ENCODE data around the gene CARMIL1.

CARMIL1 gene

DNA sequence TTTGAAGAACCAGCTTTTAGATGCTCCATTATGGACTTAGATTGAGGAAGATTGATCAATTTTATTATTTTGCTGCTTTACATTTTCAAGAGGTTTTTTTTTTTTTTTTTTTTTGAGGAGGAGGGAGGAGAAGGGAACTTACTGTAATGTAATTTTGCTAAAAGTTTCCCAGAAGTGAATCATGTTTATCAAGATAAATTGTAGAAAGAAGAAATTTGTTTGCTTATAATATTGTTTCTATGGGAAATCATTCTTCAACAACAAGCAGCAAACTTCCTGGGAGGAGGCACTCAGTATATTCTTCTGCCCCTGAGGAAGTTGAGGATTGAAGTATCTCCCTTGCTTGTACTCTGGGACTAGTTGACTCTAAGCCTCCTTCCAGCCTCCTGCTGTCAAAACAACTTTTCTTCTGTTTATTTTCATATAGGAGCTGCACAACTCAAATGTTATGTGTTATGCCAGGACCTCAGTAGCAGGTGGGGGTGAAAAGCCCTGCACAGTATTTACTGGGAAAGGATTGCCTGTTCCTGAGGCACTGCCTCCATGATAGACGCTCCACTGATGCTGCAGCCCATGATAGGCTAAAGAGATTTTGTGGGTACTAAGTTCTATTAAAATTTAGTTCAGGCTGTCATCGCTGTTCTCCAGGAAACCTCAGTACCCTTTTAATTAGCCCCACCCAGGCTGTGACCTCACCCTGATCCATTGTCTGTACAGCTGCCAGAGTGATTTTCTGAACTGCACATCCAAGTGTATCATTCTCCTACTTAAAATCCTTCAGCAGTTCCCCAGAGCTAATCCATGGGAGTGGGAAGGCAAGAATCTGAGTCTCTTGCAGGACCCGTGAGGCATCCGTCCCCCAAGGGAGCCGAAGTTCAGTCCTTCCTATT lies 51.9 kb downstream of the CARMIL1 start:
- Histone ChIP-seq H3K36me3 (ENCODE audit: control insufficient read depth, insufficient read depth, low read length) (no peaks in the 10 kb centered on the region), H3K27me3 (ENCODE audit: control insufficient read depth, insufficient read depth, low read length, poor library complexity, severe bottlenecking) (no peaks in the 10 kb centered on the region), H3K4me1 (ENCODE audit: control insufficient read depth, insufficient read depth, low read length) (peaks cover 4% of the 10 kb centered on the region), H3K9me3 (ENCODE audit: control insufficient read depth, low read length) (no peaks in the 10 kb centered on the region), H3K4me3 (ENCODE audit: insufficient read depth, low read depth, low read length) (no peak overlapping the region), H3K27ac (ENCODE audit: insufficient read depth, low read depth, low read length, poor library complexity, severe bottlenecking) (no peak overlapping the region)
- 82 to 83% methylated on average over 5 of the region's 5 CpGs for WGBS, 2 experiments

DNA sequence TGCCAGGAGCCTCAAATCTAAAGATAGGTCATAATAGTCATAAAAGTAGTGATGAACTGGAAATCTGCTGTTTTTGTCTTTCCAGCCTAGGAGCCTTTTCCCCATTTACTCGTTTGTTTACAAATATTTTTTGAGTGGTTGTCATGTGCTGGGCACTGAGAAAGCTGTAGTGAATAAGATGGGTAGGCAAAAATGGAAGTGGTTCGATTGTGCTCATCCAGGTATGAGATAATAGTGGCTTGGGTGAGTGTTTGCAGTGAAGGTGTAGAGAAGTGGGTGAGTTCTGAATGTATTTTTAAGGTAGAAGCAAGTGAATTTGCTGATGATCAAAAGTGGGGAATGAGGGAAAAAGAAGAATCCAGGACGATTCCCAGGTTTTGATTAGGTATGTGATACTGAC lies 53.0 kb downstream of the CARMIL1 start:
- no peaks in the 10 kb centered on the region for H3K27me3 ChIP-seq (ENCODE audit: control insufficient read depth, insufficient read depth, low read length, poor library complexity, severe bottlenecking)
- H3K4me1 ChIP-seq (ENCODE audit: control insufficient read depth, insufficient read depth, low read length), result peaks cover 4% of the 10 kb centered on the region
- WGBS, 2 experiments, result 90 to 92% methylated on average over 3 of the region's 3 CpGs
- H3K9me3 ChIP-seq (ENCODE audit: control insufficient read depth, low read length), result no peaks in the 10 kb centered on the region
- H3K27ac ChIP-seq (ENCODE audit: insufficient read depth, low read depth, low read length, poor library complexity, severe bottlenecking), result no peak overlapping the region
- H3K4me3 ChIP-seq (ENCODE audit: insufficient read depth, low read depth, low read length), result no peak overlapping the region
- H3K36me3 ChIP-seq (ENCODE audit: control insufficient read depth, insufficient read depth, low read length), result no peaks in the 10 kb centered on the region

DNA sequence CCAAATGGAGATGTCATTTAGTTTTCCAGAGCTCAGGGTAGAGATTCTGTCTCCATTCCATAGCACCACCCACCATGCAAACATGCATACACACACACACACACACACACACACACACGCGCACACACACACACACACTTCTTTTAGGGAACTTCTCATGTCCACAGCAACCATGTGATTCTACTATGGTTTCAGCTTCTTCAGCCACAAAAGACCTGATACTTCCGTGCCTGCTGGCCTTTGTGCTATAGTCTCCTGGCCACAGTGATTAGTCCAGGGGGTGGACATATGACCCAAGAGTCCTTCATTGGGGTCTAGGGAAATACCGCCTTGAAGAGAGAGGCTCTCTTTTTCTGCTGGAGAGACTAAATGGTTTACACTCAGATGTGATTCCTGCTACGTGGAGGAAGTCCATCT lies 53.5 kb downstream of the CARMIL1 start:
- no peak overlapping the region for H3K27ac ChIP-seq (ENCODE audit: insufficient read depth, low read depth, low read length, poor library complexity, severe bottlenecking)
- peaks cover 4% of the 10 kb centered on the region for H3K4me1 ChIP-seq (ENCODE audit: control insufficient read depth, insufficient read depth, low read length)
- no peaks in the 10 kb centered on the region for H3K9me3 ChIP-seq (ENCODE audit: control insufficient read depth, low read length)
- no peaks in the 10 kb centered on the region for H3K36me3 ChIP-seq (ENCODE audit: control insufficient read depth, insufficient read depth, low read length)
- H3K27me3 ChIP-seq (ENCODE audit: control insufficient read depth, insufficient read depth, low read length, poor library complexity, severe bottlenecking), result no peaks in the 10 kb centered on the region
- no peak overlapping the region for H3K4me3 ChIP-seq (ENCODE audit: insufficient read depth, low read depth, low read length)
- WGBS, 2 experiments, result 58 to 59% methylated on average over 5 of the region's 5 CpGs

DNA sequence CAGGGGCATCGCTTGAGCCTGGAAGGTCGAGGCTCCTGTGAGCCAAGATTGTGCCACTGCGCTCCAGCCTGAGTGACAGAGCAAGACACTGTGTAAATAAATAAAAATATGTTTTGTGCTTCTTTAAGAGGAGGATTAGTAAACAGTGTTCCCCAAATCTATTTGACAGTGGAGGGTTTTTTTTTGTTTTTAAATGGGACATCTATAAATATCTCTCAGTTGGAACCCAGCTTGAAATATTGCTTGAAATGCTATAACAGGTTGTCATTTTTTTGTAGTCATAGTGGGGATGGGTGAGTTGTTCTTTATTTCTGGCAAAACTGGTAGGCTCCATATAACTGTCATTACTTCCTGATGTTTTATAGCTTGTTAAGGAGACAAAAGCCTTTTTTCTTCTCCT lies 54.3 kb downstream of the CARMIL1 start:
- Histone ChIP-seq H3K27ac (ENCODE audit: insufficient read depth, low read depth, low read length, poor library complexity, severe bottlenecking) (no peak overlapping the region), H3K4me1 (ENCODE audit: control insufficient read depth, insufficient read depth, low read length) (peaks cover 4% of the 10 kb centered on the region), H3K27me3 (ENCODE audit: control insufficient read depth, insufficient read depth, low read length, poor library complexity, severe bottlenecking) (no peaks in the 10 kb centered on the region), H3K36me3 (ENCODE audit: control insufficient read depth, insufficient read depth, low read length) (no peaks in the 10 kb centered on the region), H3K4me3 (ENCODE audit: insufficient read depth, low read depth, low read length) (no peak overlapping the region), H3K9me3 (ENCODE audit: control insufficient read depth, low read length) (no peaks in the 10 kb centered on the region)
- 89 to 94% methylated on average over 3 of the region's 3 CpGs for WGBS, 2 experiments

DNA sequence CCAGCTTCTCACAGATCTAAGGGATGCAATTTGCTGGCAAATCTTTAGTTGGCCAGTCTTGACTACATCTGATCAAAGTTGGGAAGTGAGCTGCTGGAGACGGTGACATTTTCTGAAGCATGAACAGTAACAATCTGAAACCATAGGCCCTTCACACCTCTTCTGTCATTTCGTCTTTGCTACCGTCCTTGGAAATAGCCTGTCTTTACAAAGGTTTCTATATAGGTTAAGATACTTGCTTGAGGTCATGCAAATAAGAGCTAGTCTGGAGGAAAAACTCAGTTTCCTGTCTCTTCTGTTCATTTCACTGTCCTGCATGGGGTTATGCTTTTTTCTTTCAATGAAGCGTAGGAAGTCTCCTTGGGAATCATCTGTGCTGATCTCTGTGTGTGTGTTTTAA lies 55.6 kb downstream of the CARMIL1 start:
- Histone ChIP-seq H3K4me1 (ENCODE audit: control insufficient read depth, insufficient read depth, low read length) (no peaks in the 10 kb centered on the region), H3K36me3 (ENCODE audit: control insufficient read depth, insufficient read depth, low read length) (no peaks in the 10 kb centered on the region), H3K27ac (ENCODE audit: insufficient read depth, low read depth, low read length, poor library complexity, severe bottlenecking) (no peak overlapping the region), H3K4me3 (ENCODE audit: insufficient read depth, low read depth, low read length) (no peak overlapping the region), H3K27me3 (ENCODE audit: control insufficient read depth, insufficient read depth, low read length, poor library complexity, severe bottlenecking) (no peaks in the 10 kb centered on the region), H3K9me3 (ENCODE audit: control insufficient read depth, low read length) (no peaks in the 10 kb centered on the region)
- WGBS, 2 experiments, result 84 to 88% methylated on average over 4 of the region's 4 CpGs

DNA sequence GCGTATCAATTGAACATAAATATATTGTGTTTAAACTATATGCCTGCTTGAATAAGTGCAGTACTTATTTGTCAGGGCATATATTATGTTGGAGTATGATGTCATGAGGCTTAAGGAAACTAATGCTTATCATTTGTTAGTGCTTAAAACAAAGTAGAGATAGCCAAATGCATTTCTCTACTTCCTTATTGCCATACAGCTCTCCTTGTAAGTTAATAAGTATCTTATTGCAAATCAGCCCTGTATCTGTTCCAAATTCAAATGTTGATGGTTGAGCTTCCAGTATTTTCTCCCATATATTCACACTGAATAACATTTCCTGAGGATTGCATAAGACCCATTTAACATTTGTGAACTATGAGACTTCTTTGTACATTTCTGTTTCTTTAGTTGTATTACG lies 57.8 kb downstream of the CARMIL1 start:
- Histone ChIP-seq H3K27me3 (ENCODE audit: control insufficient read depth, insufficient read depth, low read length, poor library complexity, severe bottlenecking) (no peaks in the 10 kb centered on the region), H3K27ac (ENCODE audit: insufficient read depth, low read depth, low read length, poor library complexity, severe bottlenecking) (no peak overlapping the region), H3K4me3 (ENCODE audit: insufficient read depth, low read depth, low read length) (no peak overlapping the region), H3K36me3 (ENCODE audit: control insufficient read depth, insufficient read depth, low read length) (no peaks in the 10 kb centered on the region), H3K4me1 (ENCODE audit: control insufficient read depth, insufficient read depth, low read length) (peaks cover 4% of the 10 kb centered on the region), H3K9me3 (ENCODE audit: control insufficient read depth, low read length) (no peaks in the 10 kb centered on the region)
- WGBS, 2 experiments, result 100% methylated on average over 1 of the region's 2 CpGs; no CpG with 5 or more reads in 1 of the 2 experiments

DNA sequence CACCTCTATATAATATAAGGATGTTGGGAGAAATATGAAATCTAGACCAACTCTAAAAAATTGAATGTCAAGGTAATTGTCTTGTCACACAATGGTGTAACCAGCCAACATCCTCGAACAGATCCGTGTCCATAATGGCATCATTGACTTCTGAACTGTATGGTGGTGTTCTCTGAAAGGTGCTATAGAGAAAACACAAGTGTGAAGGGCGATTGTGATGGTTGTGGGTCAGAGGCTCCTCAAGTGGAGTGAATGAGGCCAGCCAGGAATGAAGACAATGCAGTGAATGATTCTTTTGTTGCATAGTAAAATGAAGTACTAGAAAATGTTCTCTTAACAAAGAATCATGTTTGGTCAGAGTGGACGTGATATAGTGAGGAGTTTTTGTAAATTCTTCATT lies 58.3 kb downstream of the CARMIL1 start:
- 85 to 89% methylated on average over 4 of the region's 4 CpGs for WGBS, 2 experiments
- H3K4me1 ChIP-seq (ENCODE audit: control insufficient read depth, insufficient read depth, low read length), result peaks cover 8% of the 10 kb centered on the region
- H3K9me3 ChIP-seq (ENCODE audit: control insufficient read depth, low read length), result no peaks in the 10 kb centered on the region
- no peak overlapping the region for H3K4me3 ChIP-seq (ENCODE audit: insufficient read depth, low read depth, low read length)
- no peaks in the 10 kb centered on the region for H3K36me3 ChIP-seq (ENCODE audit: control insufficient read depth, insufficient read depth, low read length)
- no peaks in the 10 kb centered on the region for H3K27me3 ChIP-seq (ENCODE audit: control insufficient read depth, insufficient read depth, low read length, poor library complexity, severe bottlenecking)
- H3K27ac ChIP-seq (ENCODE audit: insufficient read depth, low read depth, low read length, poor library complexity, severe bottlenecking), result no peak overlapping the region

DNA sequence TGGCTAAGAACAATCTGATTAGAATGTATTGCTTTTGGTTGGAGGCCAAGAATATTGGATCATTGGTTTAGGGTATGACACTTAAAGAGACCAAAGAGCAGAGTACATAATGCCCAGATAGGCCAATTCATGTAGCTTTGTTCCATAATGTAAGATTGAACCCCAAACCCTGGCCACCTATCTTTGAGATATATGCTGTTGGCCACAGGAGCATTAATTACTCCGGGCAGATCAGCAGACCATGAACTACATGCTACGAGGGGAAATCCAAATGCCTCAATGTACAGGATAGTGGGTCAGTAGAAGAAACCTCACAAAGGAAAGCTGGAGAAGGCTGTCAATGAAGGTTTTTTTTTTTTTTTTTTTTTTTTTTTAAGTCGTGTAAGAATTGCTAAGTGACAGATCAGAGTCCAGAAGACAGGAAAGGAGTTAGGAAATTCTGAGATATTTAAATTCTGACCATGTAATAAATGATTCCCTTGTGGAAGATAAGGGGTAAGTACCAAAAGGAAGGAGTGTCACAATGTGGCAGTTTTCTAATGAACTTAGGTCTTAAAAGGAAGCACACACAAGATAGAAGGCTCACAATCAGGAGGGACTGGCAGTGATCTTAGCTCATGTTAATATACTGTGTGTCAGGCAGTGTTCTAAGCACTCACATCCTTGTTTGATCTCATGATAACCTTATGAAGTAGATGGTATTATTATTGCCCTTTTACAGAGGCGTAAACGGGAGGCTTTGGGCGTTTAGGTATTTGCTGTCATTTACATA lies 61.4 kb downstream of the CARMIL1 start:
- Histone ChIP-seq H3K9me3 (ENCODE audit: control insufficient read depth, low read length) (no peaks in the 10 kb centered on the region), H3K27ac (ENCODE audit: insufficient read depth, low read depth, low read length, poor library complexity, severe bottlenecking) (no peak overlapping the region), H3K4me3 (ENCODE audit: insufficient read depth, low read depth, low read length) (no peak overlapping the region), H3K4me1 (ENCODE audit: control insufficient read depth, insufficient read depth, low read length) (peaks cover 8% of the 10 kb centered on the region), H3K27me3 (ENCODE audit: control insufficient read depth, insufficient read depth, low read length, poor library complexity, severe bottlenecking) (no peaks in the 10 kb centered on the region), H3K36me3 (ENCODE audit: control insufficient read depth, insufficient read depth, low read length) (no peaks in the 10 kb centered on the region)
- WGBS, 2 experiments, result 74 to 76% methylated on average over 6 of the region's 6 CpGs

DNA sequence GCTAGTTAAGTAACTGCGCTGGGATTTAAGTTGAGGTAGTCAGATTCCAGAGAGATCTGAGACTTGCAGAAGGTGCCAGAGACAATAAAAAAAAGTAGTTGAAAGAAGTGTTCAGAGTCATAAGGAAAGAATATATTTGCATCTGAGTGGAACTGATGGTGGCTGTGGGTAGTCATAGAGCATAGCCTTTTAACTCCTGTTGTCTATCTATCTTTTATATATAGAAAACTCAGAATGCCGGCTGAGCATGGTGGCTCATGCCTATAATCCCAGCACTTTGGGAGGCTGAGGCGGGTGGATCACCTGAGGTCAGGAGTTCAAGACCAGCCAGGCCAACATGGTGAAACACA lies 62.0 kb downstream of the CARMIL1 start:
- Histone ChIP-seq H3K27ac (ENCODE audit: insufficient read depth, low read depth, low read length, poor library complexity, severe bottlenecking) (no peak overlapping the region), H3K4me1 (ENCODE audit: control insufficient read depth, insufficient read depth, low read length) (peaks cover 8% of the 10 kb centered on the region), H3K27me3 (ENCODE audit: control insufficient read depth, insufficient read depth, low read length, poor library complexity, severe bottlenecking) (no peaks in the 10 kb centered on the region), H3K36me3 (ENCODE audit: control insufficient read depth, insufficient read depth, low read length) (no peaks in the 10 kb centered on the region), H3K4me3 (ENCODE audit: insufficient read depth, low read depth, low read length) (no peak overlapping the region), H3K9me3 (ENCODE audit: control insufficient read depth, low read length) (no peaks in the 10 kb centered on the region)
- whole genome bisulfite sequencing, 2 experiments, result 85 to 90% methylated on average over 3 of the region's 3 CpGs

DNA sequence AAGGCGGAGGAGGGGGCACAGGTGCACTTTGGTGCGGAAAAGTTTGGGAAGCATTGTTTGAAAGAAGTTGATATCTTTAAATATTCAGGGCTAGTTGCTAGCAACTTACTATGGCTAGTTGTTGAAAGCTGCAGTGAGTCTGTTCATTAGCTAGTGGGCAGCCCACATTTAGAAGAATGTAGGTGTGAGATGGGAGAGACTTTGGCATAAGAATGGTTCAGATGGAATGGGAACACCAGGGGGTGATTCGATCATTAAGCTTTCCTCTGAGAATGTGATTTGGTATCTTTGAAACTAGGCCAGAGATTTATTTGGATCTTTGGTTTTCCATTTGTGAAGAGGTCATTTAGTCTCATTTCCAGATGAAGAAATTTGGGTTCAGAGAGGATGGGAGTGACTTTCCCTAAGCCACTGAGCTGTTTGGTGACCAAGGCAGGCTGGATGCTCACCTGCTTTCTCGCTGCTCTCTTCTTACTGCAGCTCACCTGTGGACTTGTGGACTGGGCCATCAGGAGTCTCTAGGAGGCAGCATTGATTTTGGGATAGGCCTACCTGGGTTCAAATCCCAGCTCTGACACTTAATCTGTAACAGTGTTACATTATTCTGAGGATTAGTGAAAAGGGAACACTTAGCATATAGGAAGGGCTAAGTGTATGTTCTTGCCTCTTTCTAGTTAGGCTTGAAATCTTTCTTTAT lies 62.9 kb downstream of the CARMIL1 start:
- H3K27ac ChIP-seq (ENCODE audit: insufficient read depth, low read depth, low read length, poor library complexity, severe bottlenecking), result no peak overlapping the region
- H3K4me3 ChIP-seq (ENCODE audit: insufficient read depth, low read depth, low read length), result no peak overlapping the region
- H3K9me3 ChIP-seq (ENCODE audit: control insufficient read depth, low read length), result no peaks in the 10 kb centered on the region
- H3K27me3 ChIP-seq (ENCODE audit: control insufficient read depth, insufficient read depth, low read length, poor library complexity, severe bottlenecking), result no peaks in the 10 kb centered on the region
- no peaks in the 10 kb centered on the region for H3K36me3 ChIP-seq (ENCODE audit: control insufficient read depth, insufficient read depth, low read length)
- whole genome bisulfite sequencing, 2 experiments, result 69 to 71% methylated on average over 4 of the region's 4 CpGs
- peaks cover 8% of the 10 kb centered on the region for H3K4me1 ChIP-seq (ENCODE audit: control insufficient read depth, insufficient read depth, low read length)

All from ectodermal cell (in vitro differentiated cells).